Motor neuron (in vitro differentiated cells): Measurements from ENCODE around the gene ZNF862. TPM values are rescaled to one million over a fixed set of nuclear protein-coding genes. Genes with fewer than 3 reads are reported as not detected.

Source experiments
- ATAC-seq, 8 experiments: fragments of 200-7000 bp; cut with Tn5 transposase; replicated peaks in 6 of 8; 2 replicates each; pipeline ENCODE4 v1.8.0; 2021; ENCODE audit warnings: mild to moderate bottlenecking in 8 of 8, moderate library complexity in 8 of 8
- H3K27ac ChIP-seq, 2 donors: fragments of 250-450 bp; sonication (Bioruptor Pico); 2 replicates each; pipeline ENCODE4 v1.9.0; 2021; ENCODE audit warnings: antibody characterized with exemption in 2 of 2, mild to moderate bottlenecking in 2 of 2, moderate library complexity in 1 of 2
- H3K4me1 ChIP-seq, 2 donors: fragments of 250-450 bp; sonication (Bioruptor Pico); replicated peaks in 1 of 2; 2 replicates each; pipeline ENCODE4 v1.6.1; 2021; ENCODE audit warnings: antibody characterized with exemption in 2 of 2, mild to moderate bottlenecking in 2 of 2, moderate library complexity in 1 of 2
- H3K4me3 ChIP-seq, 5 donors: fragments of 250-450 bp; sonication (Bioruptor Pico); 2 replicates each; pipeline ENCODE4 v1.9.0; 2021; ENCODE audit warnings: antibody characterized with exemption in 5 of 5, mild to moderate bottlenecking in 5 of 5, moderate library complexity in 4 of 5
- WGBS, 10 experiments: fragments of 450-650 bp; shearing (Covaris generic); methylation state at CpG; one replicate each; pipeline ENCODE4 v1.0.0; 2022; 5-methylcytosine and 5-hydroxymethylcytosine counted together
- in situ Hi-C, 9 experiments: fragments of 400-800 bp; cut with MboI; loops; one replicate each; pipeline ENCODE4 v1.15.0; 2021; ENCODE audit warnings: low sequenced_read_pairs in 9 of 9, low pct_unique_long_range_greater_than_20kb in 2 of 9; ENCODE audit not compliant: unreplicated experiment in 9 of 9
- total RNA-seq, 8 experiments: library from RNA; unstranded; fragments of 300-600 nt; gene quantifications; 2 replicates each; pipeline versions ENCODE4 v1.2.3 to v1.2.4, GENCODE V29; 2022

Gene ZNF862
- total RNA-seq, 8 experiments from 2014 or later = 7.1 to 18.6 (median 10.8) TPM

- Histone ChIP-seq H3K4me3 (no peak overlapping the region), H3K27ac (no peak overlapping the region), H3K4me1 (no peaks in the 10 kb centered on the region)
- in situ Hi-C loops = loop anchor here in 1 of 9 experiments (25.0 kb wide), 1 partner anchor 551 kb away; a partner anchor contains a TSS
- WGBS, 10 experiments = 85 to 100% (median 94%) methylated on average over 1 to 22 of the region's 45 CpGs
- peak in 1 of 8 experiments; percentile 43 for ATAC-seq
Measured at GRCh38 chr7:149860821-149861727, 22.9 kb downstream of the ZNF862 start.

DNA sequence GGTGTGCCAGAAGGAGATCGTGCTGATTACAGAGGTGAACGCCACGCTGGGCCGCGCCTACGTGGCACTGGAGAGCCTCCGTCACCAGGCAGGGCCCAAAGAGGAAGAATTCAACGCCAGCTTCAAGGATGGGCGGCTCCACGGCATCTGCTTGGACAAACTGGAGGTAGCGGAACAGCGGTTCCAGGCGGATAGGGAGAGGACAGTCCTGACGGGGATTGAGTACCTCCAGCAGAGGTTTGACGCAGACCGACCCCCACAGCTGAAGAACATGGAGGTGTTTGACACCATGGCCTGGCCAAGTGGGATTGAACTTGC, 23.5 kb downstream of the ZNF862 start:
- Histone ChIP-seq H3K27ac (no peak overlapping the region), H3K4me3 (no peak overlapping the region), H3K4me1 (no peaks in the 10 kb centered on the region)
- in situ Hi-C loops = loop anchor here in 1 of 9 experiments (25.0 kb wide), 1 partner anchor 551 kb away; a partner anchor contains a TSS
- no peak for ATAC-seq
- 98 to 100% (median 100%) methylated on average over 1 to 7 of the region's 16 CpGs; no CpG with 5 or more reads in 5 of the 10 experiments for WGBS, 10 experiments

DNA sequence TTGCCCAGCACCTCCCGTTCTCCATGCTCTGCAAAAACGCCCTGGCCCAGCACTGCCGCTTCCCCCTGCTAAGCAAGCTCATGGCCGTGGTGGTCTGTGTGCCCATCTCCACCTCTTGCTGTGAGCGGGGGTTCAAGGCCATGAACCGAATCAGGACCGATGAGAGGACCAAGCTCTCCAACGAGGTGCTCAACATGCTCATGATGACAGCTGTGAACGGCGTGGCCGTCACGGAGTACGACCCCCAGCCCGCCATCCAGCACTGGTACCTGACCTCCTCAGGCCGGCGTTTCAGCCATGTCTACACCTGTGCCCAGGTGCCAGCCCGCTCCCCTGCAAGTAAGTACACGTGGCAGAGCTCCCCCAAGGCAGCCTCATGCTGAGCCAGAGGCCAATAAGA, 24.0 kb downstream of the ZNF862 start:
- in situ Hi-C loops = loop anchor here in 1 of 9 experiments (25.0 kb wide), 1 partner anchor 550 kb away; a partner anchor contains a TSS
- H3K27ac ChIP-seq = no peak overlapping the region
- H3K4me1 ChIP-seq = no peaks in the 10 kb centered on the region
- WGBS, 10 experiments = 70 to 100% (median 88%) methylated on average over 2 to 9 of the region's 18 CpGs; no CpG with 5 or more reads in 4 of the 10 experiments
- ATAC-seq = no peak
- H3K4me3 ChIP-seq = no peak overlapping the region

GRCh38 chr7:149863500-149863899, 25.3 kb downstream of the ZNF862 start:
- WGBS, 10 experiments = 20 to 93% (median 40%) methylated on average over 1 to 2 of the region's 4 CpGs; no CpG with 5 or more reads in 7 of the 10 experiments
- Histone ChIP-seq H3K4me1 (no peaks in the 10 kb centered on the region), H3K27ac (no peak overlapping the region), H3K4me3 (no peak overlapping the region)
- no peak for ATAC-seq
- in situ Hi-C loops = loop anchor here in 1 of 9 experiments (25.0 kb wide), 1 partner anchor 549 kb away; a partner anchor contains a TSS

DNA sequence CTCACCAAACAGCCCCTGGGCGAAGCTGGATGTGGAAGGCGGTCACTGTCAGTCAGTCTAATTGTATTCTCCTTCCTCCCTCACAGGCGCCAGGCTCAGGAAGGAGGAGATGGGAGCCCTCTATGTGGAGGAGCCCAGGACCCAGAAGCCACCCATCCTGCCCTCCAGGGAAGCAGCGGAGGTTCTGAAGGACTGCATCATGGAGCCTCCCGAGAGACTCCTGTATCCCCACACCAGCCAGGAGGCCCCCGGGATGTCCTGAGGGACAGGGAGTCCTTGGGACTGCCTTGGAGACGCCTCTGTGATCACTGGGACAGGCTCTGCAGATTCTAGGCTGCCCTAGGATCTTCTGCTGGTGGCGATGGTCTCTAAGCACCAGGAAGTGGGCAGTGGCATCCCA, 25.8 kb downstream of the ZNF862 start:
- in situ Hi-C loops = loop anchor here in 1 of 9 experiments (25.0 kb wide), 1 partner anchor 548 kb away; a partner anchor contains a TSS
- H3K27ac ChIP-seq = no peak overlapping the region
- no peak for ATAC-seq
- no peaks in the 10 kb centered on the region for H3K4me1 ChIP-seq
- 80 to 100% (median 100%) methylated on average over 1 to 3 of the region's 8 CpGs; no CpG with 5 or more reads in 5 of the 10 experiments for WGBS, 10 experiments
- H3K4me3 ChIP-seq = no peak overlapping the region

DNA sequence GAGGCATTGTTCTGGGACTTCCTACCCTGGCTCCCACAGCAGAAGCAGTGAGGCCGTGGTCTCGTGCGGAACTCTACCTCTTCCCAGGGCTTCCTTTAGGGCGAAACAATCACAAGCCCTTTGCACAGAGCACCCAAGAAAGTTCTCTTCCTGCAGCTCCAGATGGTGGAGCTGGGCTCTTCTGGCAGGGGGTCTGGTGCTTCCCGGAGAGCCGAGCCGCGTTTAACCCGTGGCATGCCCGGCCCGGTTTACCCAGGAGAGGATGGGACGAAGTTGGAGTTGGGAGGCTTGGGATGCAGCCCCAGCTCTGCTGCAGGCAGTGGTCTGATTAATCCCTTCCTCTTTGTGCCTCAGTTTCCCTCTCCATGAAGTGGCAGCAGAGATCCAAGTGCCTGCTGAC, 26.6 kb downstream of the ZNF862 start:
- no peak overlapping the region for H3K27ac ChIP-seq
- in situ Hi-C loops = loop anchor here in 1 of 9 experiments (25.0 kb wide), 1 partner anchor 548 kb away; a partner anchor contains a TSS
- WGBS, 10 experiments = 93 to 100% (median 94%) methylated on average over 1 to 3 of the region's 12 CpGs; no CpG with 5 or more reads in 7 of the 10 experiments
- H3K4me1 ChIP-seq = peaks cover 0 to 7% of the 10 kb centered on the region in 2 donors
- no peak for ATAC-seq
- H3K4me3 ChIP-seq = no peak overlapping the region

DNA sequence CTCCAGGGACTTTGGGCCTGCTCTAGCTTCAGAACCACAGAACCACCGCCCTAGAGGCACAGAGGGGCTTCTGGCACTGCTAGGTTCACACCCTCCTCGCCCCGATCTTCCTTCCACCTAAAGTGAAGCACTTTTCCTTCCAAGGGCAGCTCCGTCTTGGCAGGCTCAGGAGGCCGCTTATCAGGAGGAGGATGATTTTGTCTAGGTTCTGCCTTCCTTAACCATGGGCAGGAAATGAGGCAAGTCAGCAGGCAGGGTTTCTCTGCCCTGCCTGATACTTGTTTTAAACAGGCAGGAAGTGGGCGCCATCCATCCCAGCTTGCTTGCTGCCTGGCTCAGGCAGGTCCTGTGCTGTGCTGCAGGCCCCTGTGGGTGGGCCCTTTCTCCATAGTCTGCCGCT, 27.3 kb downstream of the ZNF862 start:
- peaks cover 0 to 9% of the 10 kb centered on the region in 2 donors for H3K4me1 ChIP-seq
- no peak for ATAC-seq
- 89 to 100% (median 93%) methylated on average over 1 to 5 of the region's 7 CpGs; no CpG with 5 or more reads in 6 of the 10 experiments for WGBS, 10 experiments
- no peak overlapping the region for H3K4me3 ChIP-seq
- no peak overlapping the region for H3K27ac ChIP-seq
- in situ Hi-C loops = loop anchor here in 1 of 9 experiments (25.0 kb wide), 1 partner anchor 547 kb away; a partner anchor contains a TSS

- peaks cover 0 to 9% of the 10 kb centered on the region in 2 donors for H3K4me1 ChIP-seq
- in situ Hi-C loops = loop anchor here in 1 of 9 experiments (25.0 kb wide), 1 partner anchor 546 kb away; a partner anchor contains a TSS
- WGBS, 10 experiments = 72 to 100% (median 86%) methylated on average over 1 to 9 of the region's 16 CpGs; no CpG with 5 or more reads in 3 of the 10 experiments
- no peak overlapping the region for H3K27ac ChIP-seq
- ATAC-seq = no peak
- no peak overlapping the region for H3K4me3 ChIP-seq
Measured at GRCh38 chr7:149866139-149866778, 28.1 kb downstream of the ZNF862 start.

DNA sequence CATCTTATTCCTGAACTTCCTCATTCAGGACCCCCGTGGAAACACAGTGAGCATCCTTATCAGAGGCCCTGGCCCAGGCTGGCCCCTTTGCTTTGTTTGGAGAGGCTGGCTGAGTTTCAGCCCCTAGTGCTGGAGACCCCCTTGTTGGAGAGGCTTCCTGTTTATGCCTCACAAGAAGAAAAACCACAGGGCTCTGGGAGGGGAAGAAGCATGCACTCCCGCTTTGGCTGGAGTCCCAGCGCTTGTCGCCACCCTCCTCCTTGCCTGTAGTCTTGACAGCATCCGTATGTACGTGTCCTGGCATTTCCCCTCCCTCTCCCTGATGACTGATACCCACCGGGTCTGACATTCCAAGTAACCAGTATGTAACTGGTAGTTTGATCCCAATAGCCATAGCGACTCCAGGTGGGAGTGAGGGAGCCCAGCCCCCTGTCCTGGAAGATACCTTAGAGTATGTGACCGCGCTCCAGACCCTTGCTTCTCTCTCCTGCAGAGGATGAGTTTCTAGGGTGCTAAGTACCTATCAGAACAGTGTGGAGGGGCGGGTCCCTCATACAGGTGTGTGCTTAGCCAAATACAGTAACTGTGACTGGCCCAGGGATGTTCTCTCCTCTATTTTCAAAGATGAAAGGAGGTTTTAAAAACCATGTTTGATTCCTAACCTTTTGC, 28.7 kb downstream of the ZNF862 start:
- Histone ChIP-seq H3K4me3 (no peak overlapping the region), H3K27ac (no peak overlapping the region), H3K4me1 (peaks cover 2 to 14% of the 10 kb centered on the region in 2 donors)
- WGBS, 10 experiments = 30 to 96% (median 79%) methylated on average over 1 to 7 of the region's 11 CpGs; no CpG with 5 or more reads in 4 of the 10 experiments
- in situ Hi-C loops = loop anchor here in 1 of 9 experiments (25.0 kb wide), 1 partner anchor 545 kb away; a partner anchor contains a TSS
- peak in 3 of 8 experiments; percentile 38 to 75 (median 39) for ATAC-seq

GRCh38 chr7:149867762-149868622, 29.8 kb downstream of the ZNF862 start:
- 60 to 100% (median 84%) methylated on average over 1 to 16 of the region's 25 CpGs; no CpG with 5 or more reads in 1 of the 10 experiments for WGBS, 10 experiments
- Histone ChIP-seq H3K27ac (peak overlapping the region in 1 of 2 donors; percentile 8), H3K4me1 (peaks cover 9 to 20% of the 10 kb centered on the region in 2 donors), H3K4me3 (no peak overlapping the region)
- no peak for ATAC-seq
- in situ Hi-C loops = loop anchor here in 1 of 9 experiments (25.0 kb wide), 1 partner anchor 544 kb away; a partner anchor contains a TSS

GRCh38 chr7:149868623-149869290, 30.6 kb downstream of the ZNF862 start:
- H3K4me1 ChIP-seq = peaks cover 9 to 20% of the 10 kb centered on the region in 2 donors
- in situ Hi-C loops = loop anchor here in 1 of 9 experiments (25.0 kb wide), 1 partner anchor 544 kb away; a partner anchor contains a TSS
- no peak overlapping the region for H3K4me3 ChIP-seq
- WGBS, 10 experiments = 20 to 100% (median 66%) methylated on average over 1 to 2 of the region's 7 CpGs; no CpG with 5 or more reads in 6 of the 10 experiments
- H3K27ac ChIP-seq = no peak overlapping the region
- no peak for ATAC-seq
